ENCODE data around the gene PPP1R15A.
"Not testable (repeated sequence)": the region's sequence is repeated elsewhere in the genome, so short reads cannot be mapped to it uniquely, and the experiment has no call there.

The PPP1R15A gene

GRCh38 chr19:48881741-48882657 lies 9.8 kb downstream of the PPP1R15A start:
- no peak for DNase-seq (ENCODE audit: low read depth in 2 of 2)

- DNase-seq (ENCODE audit: low read depth in 2 of 2), result no peak
Observed at GRCh38 chr19:48883726-48884125, 11.5 kb downstream of the PPP1R15A start.

GRCh38 chr19:48887861-48888612 lies 15.8 kb downstream of the PPP1R15A start:
- DNase-seq (ENCODE audit: low read depth in 2 of 2), result no peak

GRCh38 chr19:48889496-48889895 lies 17.3 kb downstream of the PPP1R15A start:
- not testable (repeated sequence) for DNase-seq (ENCODE audit: low read depth in 2 of 2)

GRCh38 chr19:48890551-48890950 lies 18.3 kb downstream of the PPP1R15A start:
- no peak for DNase-seq (ENCODE audit: low read depth in 2 of 2)

GRCh38 chr19:48895226-48895625 lies 23.0 kb downstream of the PPP1R15A start:
- no peak for DNase-seq (ENCODE audit: low read depth in 2 of 2)

GRCh38 chr19:48896191-48896720 lies 24.0 kb downstream of the PPP1R15A start:
- DNase-seq (ENCODE audit: low read depth in 2 of 2), result peak in 1 of 2 donors; percentile 39

- DNase-seq (ENCODE audit: low read depth in 2 of 2), result no peak
Observed at GRCh38 chr19:48897181-48897580, 25.0 kb downstream of the PPP1R15A start.

- DNase-seq (ENCODE audit: low read depth in 2 of 2), result not testable (repeated sequence)
Observed at GRCh38 chr19:48899386-48899749, 27.1 kb downstream of the PPP1R15A start.

GRCh38 chr19:48899781-48900476 lies 27.7 kb downstream of the PPP1R15A start, which contains the start of gene NUCB1:
NUCB1 (plus strand) TSS chr19:48900312; CDS start chr19:48900797, 485 bp downstream.
- DNase-seq (ENCODE audit: low read depth in 2 of 2), result peak; percentile 98 to 99

- no peak for DNase-seq (ENCODE audit: low read depth in 2 of 2)
Observed at GRCh38 chr19:48900477-48901406, 28.5 kb downstream of the PPP1R15A start.

- DNase-seq (ENCODE audit: low read depth in 2 of 2), result not testable (repeated sequence)
Observed at GRCh38 chr19:48902291-48902690, 30.1 kb downstream of the PPP1R15A start.

GRCh38 chr19:48903788-48904187 lies 31.6 kb downstream of the PPP1R15A start:
- DNase-seq (ENCODE audit: low read depth in 2 of 2), result not testable (repeated sequence)

- no peak for DNase-seq (ENCODE audit: low read depth in 2 of 2)
Observed at GRCh38 chr19:48905664-48906063, 33.4 kb downstream of the PPP1R15A start.

- DNase-seq (ENCODE audit: low read depth in 2 of 2), result no peak
Observed at GRCh38 chr19:48906324-48906723, 34.1 kb downstream of the PPP1R15A start.

GRCh38 chr19:48907671-48908070 lies 35.5 kb downstream of the PPP1R15A start:
- DNase-seq (ENCODE audit: low read depth in 2 of 2), result no peak

GRCh38 chr19:48909424-48910077 lies 37.3 kb downstream of the PPP1R15A start:
- not testable (repeated sequence) for DNase-seq (ENCODE audit: low read depth in 2 of 2)

GRCh38 chr19:48910803-48911202 lies 38.6 kb downstream of the PPP1R15A start:
- DNase-seq (ENCODE audit: low read depth in 2 of 2), result no peak

GRCh38 chr19:48913114-48913889 lies 41.1 kb downstream of the PPP1R15A start:
- no peak for DNase-seq (ENCODE audit: low read depth in 2 of 2)
